ENCODE data around the gene AEN.

- TF ChIP-seq CTCF (IDR thresholded peaks at IDR 0.05) (no peak), REST (IDR thresholded peaks at IDR 0.05) (no peak), MAFK (IDR thresholded peaks at IDR 0.05; ENCODE audit: partially characterized antibody) (no peak), HMGXB4 (CRISPR knock-in tag; IDR thresholded peaks at IDR 0.05; ENCODE audit: borderline replicate concordance) (no peak), ZNF302 (CRISPR knock-in tag; IDR thresholded peaks at IDR 0.05) (no peak), POLR2A (IDR thresholded peaks at IDR 0.05; ENCODE audit: low read length) (no peak), FOSL2 (IDR thresholded peaks at IDR 0.05) (no peak), FOSL2 (CRISPR knock-in tag; IDR thresholded peaks at IDR 0.05) (no peak), NFE2L2 (conservative IDR thresholded peaks at IDR 0.05; ENCODE audit: low read length) (no peak)
These were observed 30.1 kb downstream of the AEN start for GRCh38 chr15:88651136-88651732.
